ENCODE data around the gene LSM10.
A peak's percentile ranks its signal among the peaks of the same experiment; 100 is the strongest.

Gene LSM10

DNA sequence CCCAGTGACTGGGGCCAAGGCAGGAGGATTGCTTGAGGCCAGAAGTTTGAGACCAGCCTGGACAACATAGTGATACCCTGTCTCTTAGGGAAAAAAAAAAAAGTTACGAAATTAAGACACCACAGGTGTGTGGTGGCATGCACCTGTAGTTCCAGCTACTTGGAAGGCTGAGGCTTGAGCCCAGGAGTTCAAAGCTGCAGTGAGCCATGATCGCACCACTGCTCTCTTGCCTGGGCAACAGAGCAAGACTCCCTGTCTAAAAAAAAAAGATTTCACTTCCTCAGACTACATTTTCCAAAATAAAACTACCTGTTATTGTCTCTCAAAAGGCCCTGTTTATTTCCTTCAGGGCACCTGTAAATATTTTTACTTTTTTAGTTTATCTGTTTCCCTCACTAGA, 7.3 kb downstream of the LSM10 start:
- no peak for DNase-seq (ENCODE audit: low spot score)
- TF ChIP-seq, protein P1, sequence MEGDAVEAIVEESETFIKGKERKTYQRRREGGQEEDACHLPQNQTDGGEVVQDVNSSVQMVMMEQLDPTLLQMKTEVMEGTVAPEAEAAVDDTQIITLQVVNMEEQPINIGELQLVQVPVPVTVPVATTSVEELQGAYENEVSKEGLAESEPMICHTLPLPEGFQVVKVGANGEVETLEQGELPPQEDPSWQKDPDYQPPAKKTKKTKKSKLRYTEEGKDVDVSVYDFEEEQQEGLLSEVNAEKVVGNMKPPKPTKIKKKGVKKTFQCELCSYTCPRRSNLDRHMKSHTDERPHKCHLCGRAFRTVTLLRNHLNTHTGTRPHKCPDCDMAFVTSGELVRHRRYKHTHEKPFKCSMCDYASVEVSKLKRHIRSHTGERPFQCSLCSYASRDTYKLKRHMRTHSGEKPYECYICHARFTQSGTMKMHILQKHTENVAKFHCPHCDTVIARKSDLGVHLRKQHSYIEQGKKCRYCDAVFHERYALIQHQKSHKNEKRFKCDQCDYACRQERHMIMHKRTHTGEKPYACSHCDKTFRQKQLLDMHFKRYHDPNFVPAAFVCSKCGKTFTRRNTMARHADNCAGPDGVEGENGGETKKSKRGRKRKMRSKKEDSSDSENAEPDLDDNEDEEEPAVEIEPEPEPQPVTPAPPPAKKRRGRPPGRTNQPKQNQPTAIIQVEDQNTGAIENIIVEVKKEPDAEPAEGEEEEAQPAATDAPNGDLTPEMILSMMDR (IDR thresholded peaks at IDR 0.05; ENCODE audit: extremely low read depth, missing control alignments): no peak

DNA sequence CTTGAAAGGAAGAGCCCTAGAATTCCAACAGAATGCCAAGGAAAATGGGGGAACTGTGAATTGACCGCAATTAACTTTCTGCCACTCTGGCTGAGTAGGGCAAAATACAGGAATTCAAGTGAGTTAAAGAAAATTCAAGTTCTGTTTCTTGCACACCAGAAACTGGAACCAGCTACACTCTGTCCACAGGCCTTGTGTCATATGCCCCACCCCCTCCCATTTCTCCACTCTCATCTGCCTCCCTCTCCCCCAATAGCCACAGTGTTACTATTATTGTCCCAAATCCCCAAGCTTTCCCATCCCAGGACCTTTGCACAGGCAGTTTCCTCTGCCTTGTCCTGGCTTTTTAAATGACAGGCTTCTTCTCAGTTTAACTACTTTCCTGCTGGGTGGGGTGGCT, 7.7 kb downstream of the LSM10 start:
- TF ChIP-seq, protein P1 (IDR thresholded peaks at IDR 0.05; ENCODE audit: extremely low read depth, missing control alignments): no peak
- no peak for DNase-seq (ENCODE audit: low spot score)

DNA sequence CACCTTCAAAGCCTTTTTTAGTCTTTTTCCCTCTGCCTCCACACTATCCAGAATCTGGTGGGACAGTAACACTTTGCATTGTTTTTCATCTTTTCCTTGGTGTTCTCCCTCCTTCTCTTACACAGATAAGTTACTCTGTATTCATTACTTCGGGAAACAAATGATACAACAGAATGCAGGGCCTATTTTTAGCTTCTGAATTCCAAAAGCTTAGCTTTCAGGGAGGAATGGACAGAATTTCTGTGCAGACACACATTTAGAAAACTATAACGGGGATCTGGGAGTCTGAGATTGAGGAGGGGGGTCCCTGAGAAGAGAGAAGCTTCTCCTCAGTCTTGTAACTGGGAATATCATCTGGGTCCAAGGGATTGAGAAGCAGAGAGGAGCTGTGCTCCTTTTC, 8.4 kb downstream of the LSM10 start:
- TF ChIP-seq, protein P1 (IDR thresholded peaks at IDR 0.05; ENCODE audit: extremely low read depth, missing control alignments): no peak
- DNase-seq (ENCODE audit: low spot score): no peak

DNA sequence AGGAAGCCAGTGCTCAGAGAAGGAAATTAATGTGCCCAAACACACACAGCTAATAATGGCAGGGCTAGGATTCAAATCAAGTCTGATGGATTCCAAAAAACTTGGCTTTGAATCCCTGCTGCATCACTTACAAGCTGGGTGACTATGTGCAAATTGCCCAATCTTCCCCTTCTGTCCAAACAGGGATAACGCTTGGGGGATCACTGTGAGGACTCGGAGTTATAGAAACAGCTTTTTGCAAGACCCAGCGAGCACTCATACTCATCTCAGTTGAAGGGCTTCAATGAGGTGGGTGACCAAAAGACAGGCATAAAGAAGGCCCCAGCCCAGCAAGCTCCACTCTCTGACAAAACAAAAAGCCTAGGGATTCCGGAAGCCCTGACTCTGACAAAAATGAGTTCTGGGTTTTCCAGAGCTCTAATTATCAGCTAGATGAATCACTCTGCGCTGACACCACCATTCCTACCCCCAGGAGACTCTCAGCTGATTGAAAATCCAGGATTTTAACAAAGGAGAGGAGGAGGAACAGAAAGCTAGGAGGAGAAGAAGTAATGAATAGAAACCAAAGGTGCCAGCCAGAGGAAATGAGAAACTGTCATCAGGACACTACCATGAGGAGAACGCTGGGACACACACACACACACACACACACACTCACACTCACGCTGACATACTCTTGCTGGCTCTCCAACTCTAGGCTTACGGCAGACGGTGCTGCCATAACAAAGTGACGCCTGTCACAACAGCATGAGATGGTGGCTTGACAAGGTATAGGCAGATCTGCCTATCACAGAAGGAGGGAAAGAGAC, 10.4 kb downstream of the LSM10 start:
- TF ChIP-seq, protein P1 (IDR thresholded peaks at IDR 0.05; ENCODE audit: extremely low read depth, missing control alignments): no peak
- no peak for DNase-seq (ENCODE audit: low spot score)

DNA sequence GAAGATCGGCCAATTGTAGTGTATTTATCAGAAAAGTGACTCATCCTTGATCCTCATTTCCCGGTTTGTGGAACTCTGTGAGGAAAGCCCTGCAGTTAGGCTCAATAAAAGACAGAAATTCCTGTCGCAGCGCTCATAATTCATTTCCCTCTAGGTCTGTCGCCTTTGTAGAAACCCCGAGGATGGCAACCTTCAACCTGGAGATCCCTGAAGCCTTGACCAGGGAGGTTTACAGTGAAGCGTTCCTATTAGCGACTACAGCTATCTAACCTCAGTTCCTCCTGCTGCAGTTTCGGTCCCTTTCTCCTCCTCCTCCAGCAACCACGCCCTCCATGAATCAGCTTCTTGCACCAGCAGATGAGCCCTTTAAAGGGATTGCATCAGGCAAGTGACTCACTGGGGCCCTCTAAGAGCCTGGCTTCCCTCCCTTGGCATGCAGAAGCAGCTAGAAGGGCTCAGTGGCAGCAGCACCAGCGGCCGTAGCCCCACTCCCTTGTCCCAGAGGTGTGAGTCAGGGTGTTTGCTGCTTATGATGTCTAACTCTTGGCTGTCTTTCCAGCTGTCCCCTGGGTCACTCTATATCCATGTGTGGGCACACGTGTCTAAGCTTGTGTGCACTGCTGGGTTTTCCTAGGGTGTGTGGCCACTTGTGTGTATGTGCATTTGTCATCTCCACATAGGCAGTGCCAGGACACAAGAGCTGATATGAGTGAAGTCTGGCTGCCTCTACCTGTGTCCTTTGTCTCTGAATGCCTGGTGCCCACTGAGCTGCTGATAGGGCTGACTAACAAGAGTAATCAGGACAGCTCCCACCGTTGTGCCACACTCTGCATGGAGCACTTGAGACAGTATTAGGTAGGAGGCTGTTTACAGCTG, 11.2 kb downstream of the LSM10 start:
- TF ChIP-seq, protein P1 (IDR thresholded peaks at IDR 0.05; ENCODE audit: extremely low read depth, missing control alignments): no peak
- DNase-seq (ENCODE audit: low spot score): peak; percentile 88

DNA sequence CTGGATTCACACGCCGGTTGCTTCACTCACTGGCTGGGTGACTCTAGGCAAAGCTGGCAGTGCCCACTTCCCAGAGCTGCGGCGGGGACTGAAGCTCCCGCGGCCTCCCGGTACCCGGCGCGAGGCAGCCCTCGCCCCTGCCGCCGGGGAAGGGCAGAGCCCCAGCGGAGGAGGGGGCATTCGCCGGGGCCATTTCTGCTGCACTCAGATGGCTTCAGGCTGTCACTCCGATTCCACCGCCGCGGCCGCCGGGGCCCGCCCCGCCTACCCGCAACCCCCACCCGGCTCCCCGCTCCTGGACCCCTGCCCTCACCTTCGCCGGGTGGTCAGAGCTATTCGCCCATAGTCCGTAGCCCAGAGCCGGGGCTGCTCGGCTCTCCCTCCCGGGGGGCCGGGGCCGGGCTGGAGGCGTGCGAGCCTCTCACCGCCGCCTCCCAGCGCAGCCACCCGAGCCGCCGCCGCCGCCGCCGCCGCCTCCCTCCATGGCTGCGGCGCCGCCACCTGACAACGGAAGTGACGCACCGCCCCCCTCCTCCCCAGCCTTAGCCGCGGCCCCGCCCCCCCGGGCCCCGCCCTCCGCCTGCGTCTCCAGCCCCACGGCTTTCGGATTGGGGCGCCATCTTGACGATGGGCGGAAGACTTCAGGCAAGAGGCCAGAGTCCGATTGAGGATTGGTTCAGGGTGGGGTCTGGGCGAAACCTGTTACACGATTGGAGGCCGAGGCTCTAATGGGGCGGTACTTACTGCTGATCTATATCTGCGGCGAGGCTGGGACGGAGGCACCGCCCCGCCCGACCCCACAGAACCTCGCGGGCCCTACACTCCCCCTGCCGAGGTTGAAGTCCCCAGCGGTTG, 12.1 kb downstream of the LSM10 start, which contains the start of gene STK40:
Gene STK40, minus strand, starts transcription at position 515 of the 855 bp plus-strand sequence. CDS start 24,592 bp downstream, outside the sequence.
- TF ChIP-seq, protein P1 (IDR thresholded peaks at IDR 0.05; ENCODE audit: extremely low read depth, missing control alignments): no peak
- peak; percentile 97 for DNase-seq (ENCODE audit: low spot score)
